HCT116 (cell line): ENCODE results near the gene STX1A. TPM values are rescaled to one million over a fixed set of nuclear protein-coding genes. Genes with fewer than 3 reads are reported as not detected.

Source experiments
- ATAC-seq: fragments of 200-7000 bp; cut with Tn5 transposase; 2 replicates; pipeline ENCODE4 v1.9.1; 2020; ENCODE audit warnings: mild to moderate bottlenecking, moderate library complexity
- BruUV-seq: library from RNA; stranded (reverse); fragments of 400-500 nt; replicated peaks from 2 replicates; lab custom pipeline; 2021; lab: Mats Ljungman, UMichigan
- CTCF ChIA-PET: fragments of 300-600 bp; sonication (Branson Sonifier 250); formaldehyde crosslinking; loops from one replicate; lab custom pipeline; 2021; ENCODE audit warnings: antibody characterized with exemption; lab: Charles Lee
- POLR2A ChIA-PET: fragments of 300-600, 350-600 bp; sonication (Branson Sonifier 250); formaldehyde crosslinking; loops from one replicate; lab custom pipeline; 2021; ENCODE audit warnings: antibody characterized with exemption; lab: Charles Lee
- RAD21 ChIA-PET, 2 experiments: fragments of 300-600 bp; sonication (Branson Sonifier 250); formaldehyde crosslinking; loops; one replicate each; lab custom pipeline; 2023; ENCODE audit warnings: low total read pairs in 2 of 2; ENCODE audit not compliant: uncharacterized antibody in 2 of 2, unreplicated experiment in 2 of 2, low non-redundant PET in 1 of 2; lab: Charles Lee
- DNase-seq: peaks from one replicate; pipeline ENCODE4 v3.0.0-alpha.2; 2010; ENCODE audit warnings: low read depth, low spot score
- H2AFZ ChIP-seq: fragments of 200-600 bp; shearing (Covaris generic), sonication (generic); 2 replicates; pipeline ENCODE4 v1.6.1; 2017; ENCODE audit warnings: low read depth, mixed run types, mixed read lengths, antibody characterized with exemption, low read length; ENCODE audit not compliant: poor library complexity, severe bottlenecking
- H3K27ac ChIP-seq: 2 replicates; pipeline ENCODE4 v1.5.1; 2012; ENCODE audit warnings: low read depth, low read length
- H3K27me3 ChIP-seq: fragments of 200-600 bp; sonication (generic); 2 replicates; pipeline ENCODE4 v1.6.1; 2016; ENCODE audit warnings: mixed run types, low read length, mixed read lengths; ENCODE audit not compliant: insufficient read depth
- H3K36me3 ChIP-seq, 2 experiments: fragments of 200-500 bp in 1 of 2; fragments of 200-600 bp in 1 of 2; sonication (Bioruptor generic) in 1 of 2; sonication (generic) in 1 of 2; 2 replicates each; pipeline versions ENCODE4 v1.5.1 to v1.6.1; 2014 to 2016; ENCODE audit warnings: low read length in 2 of 2, inconsistent platforms in 1 of 2, mixed read lengths in 1 of 2, mixed run types in 1 of 2; ENCODE audit not compliant: insufficient read depth in 2 of 2, control insufficient read depth in 1 of 2
- H3K4me1 ChIP-seq, 2 experiments: fragments of 200-600 bp in 1 of 2; sonication (generic) in 1 of 2; 2 replicates each; pipeline versions ENCODE4 v1.5.1 to v1.6.1; 2012 to 2017; ENCODE audit warnings: low read length in 2 of 2, inconsistent platforms in 1 of 2, mild to moderate bottlenecking in 1 of 2, mixed read lengths in 1 of 2, mixed run types in 1 of 2, moderate library complexity in 1 of 2; ENCODE audit not compliant: insufficient read depth in 2 of 2, control insufficient read depth in 1 of 2
- H3K4me2 ChIP-seq: fragments of 200-600 bp; sonication (generic); 2 replicates; pipeline ENCODE4 v1.6.1; 2017; ENCODE audit warnings: mixed run types, low read length, mixed read lengths
- H3K4me3 ChIP-seq, 2 experiments: fragments of 200-600 bp in 1 of 2; sonication (generic) in 1 of 2; replicated peaks in 1 of 2; 2 replicates each; pipeline ENCODE4 v1.5.1; 2011 to 2016; ENCODE audit warnings: low read length in 2 of 2, control low read depth in 1 of 2, low read depth in 1 of 2, mild to moderate bottlenecking in 1 of 2, mixed read lengths in 1 of 2, mixed run types in 1 of 2
- H3K79me2 ChIP-seq: fragments of 200-600 bp; sonication (generic); 2 replicates; pipeline ENCODE4 v1.6.1; 2017; ENCODE audit warnings: mild to moderate bottlenecking, mixed run types, low read length, moderate library complexity, mixed read lengths; ENCODE audit not compliant: insufficient read depth
- H3K9ac ChIP-seq: fragments of 200-600 bp; sonication (generic); 2 replicates; pipeline ENCODE4 v1.6.1; 2016; ENCODE audit warnings: low read length, mixed read lengths
- H3K9me2 ChIP-seq: fragments of 200-600 bp; sonication (generic), shearing (Covaris generic); 2 replicates; pipeline ENCODE4 v1.6.1; 2017; ENCODE audit warnings: mixed run types, mild to moderate bottlenecking, moderate library complexity; ENCODE audit not compliant: insufficient read depth
- H3K9me3 ChIP-seq, 2 experiments: fragments of 200-500 bp in 1 of 2; fragments of 200-600 bp in 1 of 2; sonication (Bioruptor generic) in 1 of 2; sonication (generic) in 1 of 2; 2 replicates each; pipeline ENCODE4 v1.6.1; 2014 to 2017; ENCODE audit warnings: low read length in 2 of 2, mixed read lengths in 2 of 2, inconsistent platforms in 1 of 2, low read depth in 1 of 2, mild to moderate bottlenecking in 1 of 2, mixed run types in 1 of 2, moderate library complexity in 1 of 2; ENCODE audit not compliant: control insufficient read depth in 1 of 2, insufficient read depth in 1 of 2
- H4K20me1 ChIP-seq: fragments of 200-600 bp; sonication (generic), shearing (Covaris generic); 2 replicates; pipeline ENCODE4 v1.6.1; 2017; ENCODE audit warnings: mixed run types, mild to moderate bottlenecking, moderate library complexity; ENCODE audit not compliant: insufficient read depth
- CBX3 ChIP-seq: IDR thresholded peaks from 2 replicates; pipeline ENCODE4 v1.6.1; 2012; ENCODE audit warnings: low read depth
- EGR1 ChIP-seq: IDR thresholded peaks from 2 replicates; pipeline ENCODE4 v1.6.1; 2012; ENCODE audit warnings: low read depth
- ELF1 ChIP-seq: IDR thresholded peaks from 2 replicates; pipeline ENCODE4 v1.6.1; 2012; ENCODE audit warnings: low read depth, borderline replicate concordance
- EZH2 ChIP-seq: fragments of 200-600 bp; sonication (generic); IDR thresholded peaks from 2 replicates; pipeline ENCODE4 v1.6.1; 2017; ENCODE audit warnings: antibody characterized with exemption, mixed run types
- EZH2phosphoT487 ChIP-seq: fragments of 200-600 bp; IDR thresholded peaks from 2 replicates; pipeline ENCODE4 v1.6.1; 2018; ENCODE audit warnings: antibody characterized with exemption, borderline replicate concordance
- FOSL1 ChIP-seq: IDR thresholded peaks from 2 replicates; pipeline ENCODE4 v1.6.1; 2012; ENCODE audit warnings: low read depth
- POLR2AphosphoS5 ChIP-seq: IDR thresholded peaks from 2 replicates; pipeline ENCODE4 v1.6.1; 2011; ENCODE audit warnings: mild to moderate bottlenecking, low read depth, low read length, moderate library complexity
- REST ChIP-seq: IDR thresholded peaks from 2 replicates; pipeline ENCODE4 v1.6.1; 2012; ENCODE audit warnings: low read depth
- SRF ChIP-seq: IDR thresholded peaks from 2 replicates; pipeline ENCODE4 v1.6.1; 2012; ENCODE audit warnings: low read depth
- TCF7L2 ChIP-seq: IDR thresholded peaks from 2 replicates; pipeline ENCODE4 v1.7.0; 2011; ENCODE audit warnings: borderline replicate concordance, inconsistent platforms; ENCODE audit not compliant: insufficient read depth, insufficient read length; ENCODE audit errors: extremely low read depth
- ZBTB33 ChIP-seq: IDR thresholded peaks from 2 replicates; pipeline ENCODE4 v1.6.1; 2011; ENCODE audit warnings: mild to moderate bottlenecking, low read length, moderate library complexity; ENCODE audit not compliant: insufficient replicate concordance; ENCODE audit errors: extremely low read depth
- intact Hi-C: fragments of 100-400 bp; cut with micrococcal nuclease; formaldehyde crosslinking; loops from 2 replicates; pipeline ENCODE4 v1.10.0; 2022
- total RNA-seq: library from RNA; stranded (reverse); gene quantifications from one replicate; pipeline ENCODE4 v1.2.1, GENCODE V29; 2021; ENCODE audit not compliant: unreplicated experiment
- TF ChIP-seq, protein P1 (sequence below): IDR thresholded peaks from 2 replicates; pipeline ENCODE4 v1.6.1; 2012
- TF ChIP-seq, protein P2 (sequence below): IDR thresholded peaks from 2 replicates; pipeline ENCODE4 v1.6.1; 2012

STX1A gene
- total RNA-seq, 1 experiment from 2014 or later = 39.4 TPM

DNA sequence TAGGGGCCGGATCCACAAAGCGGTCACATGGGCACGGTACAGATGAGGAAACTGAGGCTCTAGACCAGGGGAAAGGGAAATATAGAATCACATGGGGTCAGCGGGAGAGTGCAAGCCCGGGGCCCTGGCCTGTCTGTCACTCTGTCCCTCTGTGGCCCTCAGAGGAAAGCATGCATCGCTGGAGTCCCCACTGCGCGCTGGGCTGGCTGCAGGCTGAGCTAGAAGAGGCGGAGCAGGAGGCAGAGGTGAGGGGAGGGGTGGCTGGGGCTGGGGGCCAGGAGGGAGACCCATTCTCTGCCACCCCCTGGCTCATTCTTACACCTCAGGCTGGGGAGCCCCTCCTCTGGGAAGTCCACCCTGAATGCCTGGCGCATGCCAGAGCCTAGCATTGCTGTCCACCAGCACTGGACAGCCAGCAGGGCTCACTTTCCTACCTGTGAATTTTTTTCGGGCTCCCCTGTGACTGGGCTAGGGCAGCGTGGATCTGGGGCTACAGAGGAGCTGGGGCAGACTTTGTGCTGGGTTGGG lies 49.5 kb downstream of the STX1A start:
- no peak for TF ChIP-seq REST
- TF ChIP-seq CBX3 = no peak
- no peak for TF ChIP-seq SRF
- no peak for TF ChIP-seq ELF1
- TF ChIP-seq EZH2 = no peak
- no peak for TF ChIP-seq FOSL1
- TF ChIP-seq, protein P1, sequence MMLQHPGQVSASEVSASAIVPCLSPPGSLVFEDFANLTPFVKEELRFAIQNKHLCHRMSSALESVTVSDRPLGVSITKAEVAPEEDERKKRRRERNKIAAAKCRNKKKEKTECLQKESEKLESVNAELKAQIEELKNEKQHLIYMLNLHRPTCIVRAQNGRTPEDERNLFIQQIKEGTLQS = no peak
- TF ChIP-seq TCF7L2 = no peak
- no peak for TF ChIP-seq EZH2phosphoT487
- TF ChIP-seq, protein P2, sequence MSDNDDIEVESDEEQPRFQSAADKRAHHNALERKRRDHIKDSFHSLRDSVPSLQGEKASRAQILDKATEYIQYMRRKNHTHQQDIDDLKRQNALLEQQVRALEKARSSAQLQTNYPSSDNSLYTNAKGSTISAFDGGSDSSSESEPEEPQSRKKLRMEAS = no peak
- TF ChIP-seq ZBTB33 = no peak
- no peak for TF ChIP-seq POLR2AphosphoS5
- TF ChIP-seq EGR1 = no peak
- no peak overlapping the region for H3K4me3 ChIP-seq
- H4K20me1 ChIP-seq = no peaks in the 10 kb centered on the region
- RAD21 ChIA-PET = interaction anchor here in 1 of 2 experiments (1.1 kb wide), 1 partner anchor 63 kb away, joined by 5 read pairs; no protein-coding TSS in a partner anchor
- POLR2A ChIA-PET = interaction anchor here (0.9 kb wide), 1 partner anchor 46 kb away, joined by 4 read pairs; the partner anchor contains the start of gene MLXIPL
- DNase-seq (no peak), ATAC-seq (no peak)
- H3K4me2 ChIP-seq = no peak overlapping the region
- intact Hi-C loops = loop anchor here (2.0 to 10.0 kb wide), 2 partner anchors 45 to 55 kb away; partner anchors contain the start of gene MLXIPL
- peaks cover 0 to 5% of the 10 kb centered on the region in 2 experiments; a peak in 1 of 4 replicates for H3K36me3 ChIP-seq
- CTCF ChIA-PET = interaction anchor here (1.1 to 2.2 kb wide), 3 partner anchors 40 to 65 kb away, joined by 3 to 8 read pairs (median 3); no protein-coding TSS in a partner anchor
- BruUV-seq = no TSS peak
- no peaks in the 10 kb centered on the region for H3K79me2 ChIP-seq
- H3K4me1 ChIP-seq = peaks cover 23 to 35% of the 10 kb centered on the region in 2 experiments
- H3K9me2 ChIP-seq = no peaks in the 10 kb centered on the region
- H3K27me3 ChIP-seq = no peaks in the 10 kb centered on the region
- H3K9me3 ChIP-seq = no peaks in the 10 kb centered on the region; a peak in 1 of 4 replicates
- H2AFZ ChIP-seq = no peak overlapping the region
- no peak overlapping the region for H3K9ac ChIP-seq
- H3K27ac ChIP-seq = no peak overlapping the region
